Mammary epithelial cell (primary cell): ENCODE measurements around the gene SEMA4G.

ENCODE experiments used
- CTCF ChIP-seq, 2 donors: IDR thresholded peaks in 1 of 2; conservative IDR thresholded peaks in 1 of 2; 2 replicates each; pipeline ENCODE4 v1.5.1; 2011 to 2012; ENCODE audit warnings: inconsistent platforms in 2 of 2, low read length in 2 of 2, mild to moderate bottlenecking in 2 of 2, control low read depth in 1 of 2, low read depth in 1 of 2; ENCODE audit not compliant: insufficient read depth in 1 of 2; ENCODE audit errors: extremely low read depth in 1 of 2
- EZH2 ChIP-seq: IDR thresholded peaks from 2 replicates; pipeline ENCODE4 v1.6.1; 2012; ENCODE audit warnings: low read length, inconsistent platforms, borderline replicate concordance

- TF ChIP-seq CTCF (conservative IDR thresholded peaks at IDR 0.05 in 1 of 2, IDR thresholded peaks at IDR 0.05 in 1 of 2; ENCODE audit: extremely low read depth in 1 of 2, insufficient read depth in 1 of 2, low read depth in 1 of 2, low read length in 2 of 2) = no peak
- no peak for TF ChIP-seq EZH2
Measured at GRCh38 chr10:101000127-101000914, 31.0 kb downstream of the SEMA4G start.
